Heart left ventricle (tissue), 13 donors: ENCODE results near the gene CHD9.

Experiments used
- CTCF ChIP-seq, 12 donors: fragments of 200-600 bp; sonication (generic) in 4 of 12; IDR thresholded peaks; one replicate each; pipeline versions ENCODE4 v1.5.0 to v1.8.0; 2018 to 2022; ENCODE audit warnings: antibody characterized with exemption in 12 of 12, mild to moderate bottlenecking in 5 of 12
- POLR2A ChIP-seq, 2 donors: fragments of 450-650 bp; IDR thresholded peaks; one replicate each; pipeline ENCODE4 v1.6.1; 2017; ENCODE audit warnings: antibody characterized with exemption in 2 of 2, mild to moderate bottlenecking in 2 of 2, moderate library complexity in 2 of 2
- donor health status: ischemic (EF 13 %, LVEDD 7.1; RV severe dilation, severe dysfunction).
- donor health status: DM: no; HTN: yes; CAD: no.
- donor health status: DM: no; HTN: no; CAD: no.
- donor health status: ischemic (EF 25% LVEDD 6.9; RV normal size, moderate dysfunction).
- donor health status: ischemic (EF 25% LVEDD 5.7; RV mildly dilated, moderate dysfunction).
- donor health status: ischemic (EF 35%, LVEDD 5.7; RV mildly dilated, moderate dysfunction).
- donor health status: nonischemic (EF 11% LVEDD 7.7; RV severe dilation, severe dysfunction).
- donor health status: DM: yes; HTN: yes; CAD: no.
- donor health status: PGD.
- donor health status: ischemic (EF 29% LVEDD 5.4; RV normal size, mild dysfunction).
- donor health status: nonischemic (EF 23%, LVEDD 6.1; RV moderate dilation, normal function).

GRCh38 chr16:53372992-53373871 is 318.4 kb downstream of the CHD9 start:
- TF ChIP-seq CTCF (IDR thresholded peaks at IDR 0.05), result no peak
- no peak for TF ChIP-seq POLR2A (IDR thresholded peaks at IDR 0.05)
